Adrenal gland (tissue), 19 donors: Measurements from ENCODE around the gene IFI35. TPM values are rescaled to one million over a fixed set of nuclear protein-coding genes. Genes with fewer than 3 reads are reported as not detected.

ENCODE experiments used
- DNase-seq, 7 donors: peaks; one replicate each; pipeline ENCODE4 v3.0.0-alpha.2; 2019 to 2020
- H3K27ac ChIP-seq, 5 donors: fragments of 200-600 bp; sonication (generic) in 4 of 5; 1 replicate in 3 of 5; 2 replicates in 2 of 5; pipeline versions ENCODE4 v1.5.1 to v1.8.0; 2016 to 2020; ENCODE audit warnings: mild to moderate bottlenecking in 1 of 5
- H3K27me3 ChIP-seq: fragments of 200-600 bp; 2 replicates; pipeline ENCODE4 v1.8.0; 2021
- H3K36me3 ChIP-seq, 2 donors: fragments of 200-600 bp; replicated peaks in 1 of 2; 1 replicate in 1 of 2; 2 replicates in 1 of 2; pipeline versions ENCODE4 v1.5.1 to v1.8.0; 2018 to 2022
- H3K4me1 ChIP-seq, 2 donors: fragments of 200-600 bp; replicated peaks in 1 of 2; 1 replicate in 1 of 2; 2 replicates in 1 of 2; pipeline versions ENCODE4 v1.5.1 to v1.8.0; 2018 to 2021
- H3K4me3 ChIP-seq, 4 donors: fragments of 200-600 bp; sonication (generic) in 3 of 4; one replicate each; pipeline ENCODE4 v1.5.1; 2016 to 2018
- H3K9me3 ChIP-seq, 3 donors: fragments of 200-600 bp; sonication (generic) in 1 of 3; replicated peaks in 1 of 3; 1 replicate in 2 of 3; 2 replicates in 1 of 3; pipeline versions ENCODE4 v1.5.1 to v1.8.0; 2016 to 2021
- CTCF ChIP-seq, 6 experiments: fragments of 450-650 bp in 4 of 6; fragments of 200-600 bp in 2 of 6; sonication (generic) in 1 of 6; IDR thresholded peaks; 1 replicate in 5 of 6; 2 replicates in 1 of 6; pipeline versions ENCODE4 v1.5.1 to v1.8.0; 2016 to 2021; ENCODE audit warnings: antibody characterized with exemption in 6 of 6, mild to moderate bottlenecking in 2 of 6, moderate library complexity in 1 of 6
- POLR2A ChIP-seq, 2 donors: fragments of 450-650 bp; IDR thresholded peaks; one replicate each; pipeline ENCODE4 v1.6.1; 2017; ENCODE audit warnings: antibody characterized with exemption in 2 of 2, mild to moderate bottlenecking in 2 of 2, moderate library complexity in 1 of 2
- WGBS, 4 donors: extraction: QIAGEN DNeasy Blood & Tissue Kit in 2 of 4; methylation state at CpG; one replicate each; pipeline versions ENCODE4 v1.1.5 to v1.1.7; 2013 to 2017; 5-methylcytosine and 5-hydroxymethylcytosine counted together
- intact Hi-C, 2 donors: fragments of 100-400 bp; cut with DNase I; formaldehyde crosslinking; loops; one replicate each; pipeline versions ENCODE4 v1.14.1 to v1.15.0; 2022 to 2023
- long read RNA-seq, 10 donors: library from polyadenylated mRNA in 3 of 10; unstranded in 2 of 10; stranded (forward) in 1 of 10; transcript quantifications; one replicate each; pipeline ENCODE4 v2.0.0 and lab custom pipeline, GENCODE V29; 2021 to 2026
- polyA plus RNA-seq, 3 donors: library from polyadenylated mRNA; stranded (reverse); fragments of 200-250 nt in 2 of 3; fragments of 350-450 nt in 1 of 3; fragmentation: Illumina TruSeq in 1 of 3; extraction: RNeasy Lipid Tissue Mini Kit (QIAGEN cat#74804) in 1 of 3; gene quantifications; one replicate each; pipeline ENCODE4 v1.2.3, GENCODE V29; 2013 to 2014
- total RNA-seq, 9 donors: library from RNA; depleted of rRNA in 4 of 9; stranded (reverse); fragments of >200 nt in 4 of 9; fragments of 120-200 nt in 1 of 9; fragmentation: NEBNext Ultra II Directional in 1 of 9; extraction: Animal tissue kit (Norgen Biotek cat#: 25700) in 1 of 9; gene quantifications; one replicate each; pipeline versions ENCODE4 v1.1.0 to v1.2.4, GENCODE V29; 2013 to 2023
- donor health status: healthy with polysubstance abuse.
- donor health status: Bipolar disorder and iron deficiency.
- donor health status: DM: yes; HTN: yes; CAD: no.
- donor health status: DM: no; HTN: no; CAD: no.
- donor health status: DM: no; HTN: no; CAD: no.
- donor health status: DM: yes; HTN: yes; CAD: no.

Gene IFI35
- total RNA-seq: 10 to 100 TPM; 38.4 to 72.9 (median 60.3) TPM
- polyA plus RNA-seq: 10 to 100 TPM; 44.1 to 91.4 (median 68.1) TPM
- long read RNA-seq, donor 1, transcript IFI35-204 (7 exons, 1,232 nt): major isoform, 9 of 29 reads
- long read RNA-seq, donor 1, transcript IFI35-203 (7 exons, 1,241 nt): minor isoform, 6 of 29 reads
- long read RNA-seq, donor 1, partial matches to known transcripts: 13 of 29 reads
- long read RNA-seq, donor 1, other reads (novel, unspliced or antisense): 0 of 29 reads
- long read RNA-seq, donor 2, transcript IFI35-203 (7 exons, 1,241 nt): major isoform, 7 of 18 reads
- long read RNA-seq, donor 2, transcript IFI35-204 (7 exons, 1,232 nt): minor isoform, 5 of 18 reads
- long read RNA-seq, donor 2, partial matches to known transcripts: 5 of 18 reads
- long read RNA-seq, donor 2, other reads (novel, unspliced or antisense): 0 of 18 reads
- long read RNA-seq, donor 3, transcript IFI35-204 (7 exons, 1,232 nt): major isoform, 8 of 13 reads
- long read RNA-seq, donor 3, transcript IFI35-203 (7 exons, 1,241 nt): minor isoform, 5 of 13 reads
- long read RNA-seq, donor 3, partial matches to known transcripts: 0 of 13 reads
- long read RNA-seq, donor 3, other reads (novel, unspliced or antisense): 0 of 13 reads
- long read RNA-seq, donor 4, transcript IFI35-204 (7 exons, 1,232 nt): major isoform, 18 of 36 reads
- long read RNA-seq, donor 4, transcript IFI35-203 (7 exons, 1,241 nt): minor isoform, 7 of 36 reads
- long read RNA-seq, donor 4, partial matches to known transcripts: 4 of 36 reads
- long read RNA-seq, donor 4, other reads (novel, unspliced or antisense): 7 of 36 reads
- long read RNA-seq, donor 5, transcript IFI35-203 (7 exons, 1,241 nt): minor isoform, 25 of 67 reads
- long read RNA-seq, donor 5, transcript IFI35-204 (7 exons, 1,232 nt): major isoform, 31 of 67 reads
- long read RNA-seq, donor 5, partial matches to known transcripts: 4 of 67 reads
- long read RNA-seq, donor 5, other reads (novel, unspliced or antisense): 7 of 67 reads
- long read RNA-seq, donor 6, transcript IFI35-203 (7 exons, 1,241 nt): minor isoform, 6 of 20 reads
- long read RNA-seq, donor 6, transcript IFI35-204 (7 exons, 1,232 nt): major isoform, 12 of 20 reads
- long read RNA-seq, donor 6, partial matches to known transcripts: 1 of 20 reads
- long read RNA-seq, donor 6, other reads (novel, unspliced or antisense): 1 of 20 reads
- long read RNA-seq, donor 7, partial matches to known transcripts: 0 of 4 reads
- long read RNA-seq, donor 7, other reads (novel, unspliced or antisense): 0 of 4 reads
- long read RNA-seq, donor 8, transcript IFI35-204 (7 exons, 1,232 nt): major isoform, 15 of 41 reads
- long read RNA-seq, donor 8, transcript IFI35-203 (7 exons, 1,241 nt): minor isoform, 6 of 41 reads
- long read RNA-seq, donor 8, partial matches to known transcripts: 20 of 41 reads
- long read RNA-seq, donor 8, other reads (novel, unspliced or antisense): 0 of 41 reads
- long read RNA-seq, donor 9, transcript IFI35-204 (7 exons, 1,232 nt): major isoform, 6 of 8 reads
- long read RNA-seq, donor 9, partial matches to known transcripts: 0 of 8 reads
- long read RNA-seq, donor 9, other reads (novel, unspliced or antisense): 0 of 8 reads
- long read RNA-seq, donor 10, partial matches to known transcripts: 10 of 14 reads
- long read RNA-seq, donor 10, other reads (novel, unspliced or antisense): 0 of 14 reads

GRCh38 chr17:43006639-43007551 is at the start of gene IFI35:
Gene IFI35 (plus strand): TSS chr17:43006784. CDS start chr17:43006948, 164 bp downstream.
- Histone ChIP-seq H3K36me3 (peaks cover 0 to 19% of the 10 kb centered on the region in 2 donors), H3K27me3 (no peaks in the 10 kb centered on the region), H3K4me3 (peak within 1 kb of the TSS in 3 of 4 donors; percentile 48 to 84 (median 68)), H3K4me1 (peaks cover 14 to 29% of the 10 kb centered on the region in 2 donors), H3K9me3 (no peaks in the 10 kb centered on the region), H3K27ac (peak within 1 kb of the TSS; percentile 73 to 98 (median 90))
- WGBS, 4 donors: 13 to 20% (median 18%) methylated on average over 13 to 18 of the region's 18 CpGs
- TF ChIP-seq POLR2A (IDR thresholded peaks at IDR 0.05) (peak in 1 of 2 donors; percentile 87), CTCF (IDR thresholded peaks at IDR 0.05) (peak; percentile 10 to 39 (median 22))
- intact Hi-C loops: no loop called here
- peak; percentile 82 to 94 (median 89) for DNase-seq

GRCh38 chr17:42964161-42964932 is 42.2 kb upstream of the IFI35 start, which contains the start of gene AARSD1:
Gene AARSD1 (minus strand): TSS chr17:42964454. CDS start chr17:42964440, 14 bp downstream.
- Histone ChIP-seq H3K4me1 (peaks cover 0 to 6% of the 10 kb centered on the region in 2 donors), H3K9me3 (no peaks in the 10 kb centered on the region), H3K27me3 (no peaks in the 10 kb centered on the region), H3K36me3 (peaks cover 0 to 32% of the 10 kb centered on the region in 2 donors), H3K27ac (peak within 1 kb of the TSS in 4 of 5 donors; percentile 61 to 86 (median 84)), H3K4me3 (peak within 1 kb of the TSS; percentile 18 to 70 (median 57))
- 1 to 4% (median 2%) methylated on average over 27 to 43 of the region's 43 CpGs for WGBS, 4 donors
- intact Hi-C loops: no loop called here
- peak; percentile 91 to 97 (median 93) for DNase-seq
- TF ChIP-seq CTCF (IDR thresholded peaks at IDR 0.05): peak in 2 of 6 experiments; percentile 7 to 22
- peak; percentile 63 to 79 for TF ChIP-seq POLR2A (IDR thresholded peaks at IDR 0.05)
